Astrocyte (in vitro differentiated cells and primary cell): Measurements from ENCODE around the gene COMT. TPM values are rescaled to one million over a fixed set of nuclear protein-coding genes. Genes with fewer than 3 reads are reported as not detected.

Experiments
- microRNA-seq: library from miRNA; unstranded; fragments of <30 nt; microRNA quantifications from one replicate; pipeline ENCODE4 v1.2.0, GENCODE V29; 2020
- total RNA-seq: library from RNA; stranded (reverse); gene quantifications from 2 replicates; pipeline ENCODE4 v1.2.1, GENCODE V29; 2021

Gene COMT
- total RNA-seq, 1 donor from 2014 or later: 116 TPM

Small RNA genes lying within 50 kb of the gene (microRNA-seq; reads per million reads assigned to microRNA genes)
- gene MIR4761: not detected

Other genes starting within 250 kb of the COMT start
- gene SEPTIN5, start 227.3 kb upstream of the COMT start, total RNA-seq: 7.3 and 8.6 TPM in 2 replicates
- gene GP1BB, start 218.2 kb upstream of the COMT start, total RNA-seq: 0.95 and 2.8 TPM in 2 replicates
- gene TBX1, start 181.0 kb upstream of the COMT start, total RNA-seq: 2.0 and 6.8 TPM in 2 replicates
- gene GNB1L, start 86.9 kb upstream of the COMT start, total RNA-seq: 10.4 and 14.3 TPM in 2 replicates
- 33.6 and 43.0 TPM in 2 replicates for gene RTL10, start 86.9 kb upstream of the COMT start, total RNA-seq
- gene TXNRD2, start within 50 bp of the COMT start, total RNA-seq: 19.8 and 25.7 TPM in 2 replicates
- gene ARVCF, start 75.1 kb downstream of the COMT start, total RNA-seq: 11.0 and 17.9 TPM in 2 replicates
- gene TANGO2, start 79.3 kb downstream of the COMT start, total RNA-seq: 28.0 TPM in 2 replicates
- 28.1 and 29.0 TPM in 2 replicates for gene DGCR8, start 138.5 kb downstream of the COMT start, total RNA-seq
- 149 and 164 TPM in 2 replicates for gene RANBP1, start 174.3 kb downstream of the COMT start, total RNA-seq
- 32.9 and 35.1 TPM in 2 replicates for gene TRMT2A, start 175.5 kb downstream of the COMT start, total RNA-seq
- 88.3 and 93.7 TPM in 2 replicates for gene ZDHHC8, start 190.0 kb downstream of the COMT start, total RNA-seq
- not detected in 2 replicates for gene CCDC188, start 209.3 kb downstream of the COMT start, total RNA-seq